CD4-positive, alpha-beta memory T cell (primary cell): ENCODE results near the gene SLC26A8. TPM values are rescaled to one million over a fixed set of nuclear protein-coding genes. Genes with fewer than 3 reads are reported as not detected.

Experiments used
- CTCF ChIA-PET: fragments of 350-600 bp; sonication (Branson Sonifier 250); formaldehyde crosslinking; loops from one replicate; lab custom pipeline; 2021; ENCODE audit warnings: inconsistent platforms; ENCODE audit not compliant: partially characterized antibody; lab: Charles Lee
- POLR2A ChIA-PET: fragments of 350-600 bp; sonication (Branson Sonifier 250); formaldehyde crosslinking; loops from one replicate; lab custom pipeline; 2021; ENCODE audit not compliant: partially characterized antibody; lab: Charles Lee
- DNase-seq, 5 donors: peaks; one replicate each; pipeline versions ENCODE4 v3.0.0 to v3.0.0-alpha.2; 2020 to 2022; ENCODE audit warnings: mixed read lengths in 1 of 5
- H3K27ac ChIP-seq: one replicate; pipeline ENCODE4 v1.7.0; 2013; ENCODE audit warnings: low read depth, low read length
- H3K27me3 ChIP-seq: 2 replicates; pipeline ENCODE4 v1.7.0; 2013; ENCODE audit warnings: mild to moderate bottlenecking, low read length, moderate library complexity; ENCODE audit not compliant: insufficient read depth
- H3K36me3 ChIP-seq: 2 replicates; pipeline ENCODE4 v1.7.0; 2013; ENCODE audit warnings: mild to moderate bottlenecking, low read length, moderate library complexity; ENCODE audit not compliant: insufficient read depth
- H3K4me1 ChIP-seq: 2 replicates; pipeline ENCODE4 v1.7.0; 2013; ENCODE audit warnings: mild to moderate bottlenecking, low read length, moderate library complexity; ENCODE audit not compliant: insufficient read depth
- H3K4me3 ChIP-seq, 2 donors: one replicate each; pipeline ENCODE4 v1.7.0; 2013; ENCODE audit warnings: low read length in 2 of 2, mild to moderate bottlenecking in 1 of 2
- H3K9me3 ChIP-seq, 2 donors: one replicate each; pipeline ENCODE4 v1.7.0; 2013; ENCODE audit warnings: low read length in 2 of 2, control low read depth in 1 of 2; ENCODE audit not compliant: control insufficient read depth in 1 of 2
- H3K27ac Mint-ChIP-seq, 7 donors: one replicate each; pipeline ENCODE4 v1.8.0; 2020 to 2021; ENCODE audit warnings: mixed read lengths in 7 of 7, mild to moderate bottlenecking in 6 of 7, inconsistent platforms in 3 of 7, moderate library complexity in 3 of 7
- H3K27me3 Mint-ChIP-seq, 2 donors: one replicate each; pipeline ENCODE4 v1.8.0; 2020 to 2021; ENCODE audit warnings: mixed read lengths in 2 of 2
- H3K36me3 Mint-ChIP-seq, 2 donors: one replicate each; pipeline ENCODE4 v1.8.0; 2020 to 2021; ENCODE audit warnings: mixed read lengths in 2 of 2, inconsistent platforms in 1 of 2, mild to moderate bottlenecking in 1 of 2
- H3K4me1 Mint-ChIP-seq, 4 donors: one replicate each; pipeline ENCODE4 v1.8.0; 2020 to 2021; ENCODE audit warnings: mixed read lengths in 4 of 4, mild to moderate bottlenecking in 1 of 4
- H3K4me3 Mint-ChIP-seq, 8 donors: one replicate each; pipeline ENCODE4 v1.8.0; 2020 to 2021; ENCODE audit warnings: mixed read lengths in 8 of 8, mild to moderate bottlenecking in 7 of 8, moderate library complexity in 6 of 8, inconsistent platforms in 3 of 8
- H3K9me3 Mint-ChIP-seq, 8 donors: one replicate each; pipeline ENCODE4 v1.8.0; 2020 to 2021; ENCODE audit warnings: mixed read lengths in 8 of 8, mild to moderate bottlenecking in 5 of 8, inconsistent platforms in 3 of 8, moderate library complexity in 1 of 8
- intact Hi-C: fragments of 100-400 bp; cut with micrococcal nuclease; formaldehyde crosslinking; loops from one replicate; pipeline ENCODE4 v1.15.1; 2023
- polyA plus RNA-seq, 2 donors: library from polyadenylated mRNA; unstranded; fragments of 300-500 nt; fragmentation: Illumina TruSeq; gene quantifications; one replicate each; pipeline ENCODE4 v1.2.3, GENCODE V29; 2021
- total RNA-seq, 2 experiments: library from RNA; stranded (reverse); gene quantifications; one replicate each; pipeline ENCODE4 v1.2.3, GENCODE V29; 2021

The SLC26A8 gene
- total and polyA plus RNA-seq, 4 experiments from 2014 or later: 0.09 TPM; not detected in 3

GRCh38 chr6:36063318-36064060 lies 39.0 kb upstream of the SLC26A8 start:
- H3K36me3 ChIP-seq: peaks cover 9% of the 10 kb centered on the region
- H3K4me3 ChIP-seq: no peak overlapping the region
- H3K4me3 Mint-ChIP-seq: no peak overlapping the region
- CTCF ChIA-PET: interaction anchor here (3.8 kb wide), 1 partner anchor 32 kb away, joined by 13 read pairs; no protein-coding TSS in a partner anchor
- no peaks in the 10 kb centered on the region for H3K9me3 Mint-ChIP-seq
- peak overlapping the region in 2 of 7 donors; percentile 17 to 39 for H3K27ac Mint-ChIP-seq
- H3K36me3 Mint-ChIP-seq: peaks cover 32 to 42% of the 10 kb centered on the region in 2 donors
- no peaks in the 10 kb centered on the region for H3K9me3 ChIP-seq
- H3K27ac ChIP-seq: no peak overlapping the region
- peaks cover 43 to 77% (median 59%) of the 10 kb centered on the region in 4 donors for H3K4me1 Mint-ChIP-seq
- H3K27me3 Mint-ChIP-seq: no peaks in the 10 kb centered on the region
- no peak for DNase-seq
- no peaks in the 10 kb centered on the region for H3K27me3 ChIP-seq
- H3K4me1 ChIP-seq: peaks cover 36% of the 10 kb centered on the region
- POLR2A ChIA-PET: no interaction called here
- intact Hi-C loops: no loop called here

GRCh38 chr6:36062247-36062646 lies 37.8 kb upstream of the SLC26A8 start:
- H3K27ac ChIP-seq: no peak overlapping the region
- H3K27me3 ChIP-seq: no peaks in the 10 kb centered on the region
- no peaks in the 10 kb centered on the region for H3K9me3 ChIP-seq
- intact Hi-C loops: no loop called here
- H3K36me3 ChIP-seq: peaks cover 9% of the 10 kb centered on the region
- H3K27me3 Mint-ChIP-seq: no peaks in the 10 kb centered on the region
- CTCF ChIA-PET: interaction anchor here (3.8 kb wide), 1 partner anchor 33 kb away, joined by 13 read pairs; no protein-coding TSS in a partner anchor
- peaks cover 35 to 65% (median 51%) of the 10 kb centered on the region in 4 donors for H3K4me1 Mint-ChIP-seq
- no peak overlapping the region for H3K4me3 ChIP-seq
- H3K36me3 Mint-ChIP-seq: peaks cover 32 to 51% of the 10 kb centered on the region in 2 donors
- no peak overlapping the region for H3K27ac Mint-ChIP-seq
- POLR2A ChIA-PET: no interaction called here
- no peak for DNase-seq
- no peaks in the 10 kb centered on the region for H3K9me3 Mint-ChIP-seq
- H3K4me1 ChIP-seq: peaks cover 27% of the 10 kb centered on the region
- no peak overlapping the region for H3K4me3 Mint-ChIP-seq

- H3K27ac Mint-ChIP-seq: no peak overlapping the region
- H3K4me3 Mint-ChIP-seq: no peak overlapping the region
- peaks cover 32 to 54% of the 10 kb centered on the region in 2 donors for H3K36me3 Mint-ChIP-seq
- Histone ChIP-seq H3K36me3 (peaks cover 9% of the 10 kb centered on the region), H3K27me3 (no peaks in the 10 kb centered on the region), H3K4me1 (peaks cover 24% of the 10 kb centered on the region), H3K27ac (no peak overlapping the region), H3K4me3 (no peak overlapping the region), H3K9me3 (no peaks in the 10 kb centered on the region)
- DNase-seq: no peak
- ChIA-PET CTCF (interaction anchor here (3.8 kb wide), 1 partner anchor 34 kb away, joined by 13 read pairs; no protein-coding TSS in a partner anchor), POLR2A (no interaction called here)
- no peaks in the 10 kb centered on the region for H3K9me3 Mint-ChIP-seq
- intact Hi-C loops: no loop called here
- peaks cover 29 to 62% (median 48%) of the 10 kb centered on the region in 4 donors for H3K4me1 Mint-ChIP-seq
- H3K27me3 Mint-ChIP-seq: no peaks in the 10 kb centered on the region
Observed at GRCh38 chr6:36061236-36061635, 36.8 kb upstream of the SLC26A8 start.

GRCh38 chr6:36056178-36056577 lies 31.7 kb upstream of the SLC26A8 start:
- peaks cover 17 to 48% of the 10 kb centered on the region in 2 donors for H3K36me3 Mint-ChIP-seq
- ChIA-PET POLR2A (no interaction called here), CTCF (no interaction called here)
- Histone ChIP-seq H3K27ac (no peak overlapping the region), H3K9me3 (no peaks in the 10 kb centered on the region), H3K4me3 (no peak overlapping the region), H3K36me3 (peaks cover 11% of the 10 kb centered on the region), H3K4me1 (peaks cover 4% of the 10 kb centered on the region), H3K27me3 (no peaks in the 10 kb centered on the region)
- no peak overlapping the region for H3K4me3 Mint-ChIP-seq
- intact Hi-C loops: no loop called here
- H3K27ac Mint-ChIP-seq: peak overlapping the region in 1 of 7 donors; percentile 60
- no peak for DNase-seq
- H3K9me3 Mint-ChIP-seq: no peaks in the 10 kb centered on the region
- peaks cover 6 to 31% (median 22%) of the 10 kb centered on the region in 4 donors for H3K4me1 Mint-ChIP-seq
- no peaks in the 10 kb centered on the region for H3K27me3 Mint-ChIP-seq

DNA sequence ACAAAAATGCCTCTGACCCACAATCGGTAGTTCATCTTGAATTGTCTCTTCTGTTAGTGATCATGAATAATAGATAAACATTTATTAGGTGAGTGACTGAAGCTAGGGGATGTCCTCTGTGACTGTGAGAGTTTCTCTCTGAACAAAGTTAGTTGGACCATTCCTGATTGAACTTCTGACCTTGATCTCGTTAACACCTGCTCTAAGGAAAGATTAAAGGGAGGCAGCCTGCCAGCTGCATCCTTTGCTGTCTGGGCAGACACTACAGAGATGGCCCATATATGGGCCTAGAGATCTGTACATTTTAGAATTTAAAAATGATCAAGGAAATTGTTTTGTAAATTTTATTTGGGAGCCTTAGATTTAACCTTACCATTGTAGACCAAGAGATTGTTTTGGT lies 30.5 kb upstream of the SLC26A8 start:
- no peak overlapping the region for H3K27ac ChIP-seq
- H3K4me3 Mint-ChIP-seq: no peak overlapping the region
- CTCF ChIA-PET: no interaction called here
- POLR2A ChIA-PET: no interaction called here
- H3K9me3 Mint-ChIP-seq: no peaks in the 10 kb centered on the region
- H3K4me1 ChIP-seq: peaks cover 14% of the 10 kb centered on the region
- peaks cover 10% of the 10 kb centered on the region for H3K36me3 ChIP-seq
- H3K27me3 Mint-ChIP-seq: no peaks in the 10 kb centered on the region
- H3K27me3 ChIP-seq: no peaks in the 10 kb centered on the region
- intact Hi-C loops: no loop called here
- peaks cover 4 to 21% (median 16%) of the 10 kb centered on the region in 4 donors for H3K4me1 Mint-ChIP-seq
- H3K27ac Mint-ChIP-seq: peak overlapping the region in 3 of 7 donors; percentile 1 to 15 (median 13)
- H3K36me3 Mint-ChIP-seq: peaks cover 8 to 36% of the 10 kb centered on the region in 2 donors
- H3K9me3 ChIP-seq: no peaks in the 10 kb centered on the region
- no peak overlapping the region for H3K4me3 ChIP-seq
- no peak for DNase-seq

- no peak for DNase-seq
- no peaks in the 10 kb centered on the region for H3K9me3 Mint-ChIP-seq
Observed at GRCh38 chr6:36054415-36054814, 30.0 kb upstream of the SLC26A8 start.

GRCh38 chr6:36053878-36054277 lies 29.4 kb upstream of the SLC26A8 start:
- no peaks in the 10 kb centered on the region for H3K9me3 ChIP-seq
- H3K36me3 ChIP-seq: peaks cover 7% of the 10 kb centered on the region
- Mint-ChIP-seq H3K4me3 (no peak overlapping the region), H3K9me3 (no peaks in the 10 kb centered on the region), H3K27me3 (no peaks in the 10 kb centered on the region), H3K36me3 (peaks cover 0 to 28% of the 10 kb centered on the region in 2 donors), H3K4me1 (peaks cover 3 to 17% (median 13%) of the 10 kb centered on the region in 4 donors), H3K27ac (no peak overlapping the region)
- ChIA-PET POLR2A (no interaction called here), CTCF (no interaction called here)
- no peak overlapping the region for H3K4me3 ChIP-seq
- no peaks in the 10 kb centered on the region for H3K27me3 ChIP-seq
- intact Hi-C loops: no loop called here
- peaks cover 25% of the 10 kb centered on the region for H3K4me1 ChIP-seq
- H3K27ac ChIP-seq: no peak overlapping the region
- DNase-seq: no peak

More at GRCh38 chr6:36054415-36054814, 30.0 kb upstream of the SLC26A8 start:
- H3K4me1 Mint-ChIP-seq: peaks cover 4 to 20% (median 13%) of the 10 kb centered on the region in 4 donors
- H3K4me3 Mint-ChIP-seq: no peak overlapping the region
- no peaks in the 10 kb centered on the region for H3K27me3 Mint-ChIP-seq
- H3K36me3 Mint-ChIP-seq: peaks cover 2 to 30% of the 10 kb centered on the region in 2 donors
- intact Hi-C loops: no loop called here
- no peak overlapping the region for H3K27ac ChIP-seq
- H3K27ac Mint-ChIP-seq: peak overlapping the region in 1 of 7 donors; percentile 13
- POLR2A ChIA-PET: no interaction called here
- H3K4me3 ChIP-seq: no peak overlapping the region
- no peaks in the 10 kb centered on the region for H3K9me3 ChIP-seq
- peaks cover 9% of the 10 kb centered on the region for H3K36me3 ChIP-seq
- peaks cover 20% of the 10 kb centered on the region for H3K4me1 ChIP-seq
- CTCF ChIA-PET: no interaction called here
- H3K27me3 ChIP-seq: no peaks in the 10 kb centered on the region
